Osteoblast (primary cell): Measurements from ENCODE around the gene ERI2. TPM values are rescaled to one million over a fixed set of nuclear protein-coding genes. Genes with fewer than 3 reads are reported as not detected.

Source experiments
- DNase-seq: peaks from one replicate; pipeline ENCODE4 v3.0.0; 2011; ENCODE audit warnings: low spot score, mixed read lengths; ENCODE audit not compliant: insufficient read length; ENCODE audit errors: missing footprints
- H2AFZ ChIP-seq: 2 replicates; pipeline ENCODE4 v1.6.0; 2011; ENCODE audit warnings: mild to moderate bottlenecking, low read length
- H3K27ac ChIP-seq: 2 replicates; pipeline ENCODE4 v1.5.1; 2011; ENCODE audit warnings: mild to moderate bottlenecking, low read depth, low read length, moderate library complexity
- H3K27me3 ChIP-seq: 2 replicates; pipeline ENCODE4 v1.6.0; 2012; ENCODE audit warnings: mild to moderate bottlenecking, control low read depth, inconsistent platforms, low read length, moderate library complexity; ENCODE audit not compliant: insufficient read depth
- H3K36me3 ChIP-seq: 2 replicates; pipeline ENCODE4 v1.5.1; 2011; ENCODE audit warnings: mild to moderate bottlenecking, low read length, control low read depth, moderate library complexity; ENCODE audit not compliant: insufficient read depth
- H3K4me1 ChIP-seq: 2 replicates; pipeline ENCODE4 v1.5.1; 2011; ENCODE audit warnings: mild to moderate bottlenecking, low read length, control low read depth, moderate library complexity; ENCODE audit not compliant: insufficient read depth
- H3K4me2 ChIP-seq: 2 replicates; pipeline ENCODE4 v1.6.0; 2011; ENCODE audit warnings: mild to moderate bottlenecking, low read length; ENCODE audit not compliant: insufficient read depth
- H3K4me3 ChIP-seq: fragments of 200-600 bp; sonication (generic); 3 replicates; pipeline ENCODE4 v1.5.1; 2012; ENCODE audit warnings: mild to moderate bottlenecking, low read length, inconsistent platforms; ENCODE audit not compliant: insufficient read depth
- H3K79me2 ChIP-seq: 2 replicates; pipeline ENCODE4 v1.6.0; 2012; ENCODE audit warnings: mild to moderate bottlenecking, low read length, control low read depth, inconsistent platforms; ENCODE audit not compliant: insufficient read depth
- H3K9me3 ChIP-seq: 2 replicates; pipeline ENCODE4 v1.5.1; 2011; ENCODE audit warnings: low read depth, low read length, control low read depth
- H4K20me1 ChIP-seq: 2 replicates; pipeline ENCODE4 v1.6.0; 2012; ENCODE audit warnings: mild to moderate bottlenecking, low read length, control low read depth; ENCODE audit not compliant: insufficient read depth
- CTCF ChIP-seq: IDR thresholded peaks from 2 replicates; pipeline ENCODE4 v1.5.1; 2011; ENCODE audit warnings: mild to moderate bottlenecking, low read depth, low read length, moderate library complexity; ENCODE audit errors: extremely low read depth
- total RNA-seq: library from RNA; depleted of rRNA; stranded (reverse); fragments of >200 nt; gene quantifications from 2 replicates; pipeline ENCODE4 v1.2.3, GENCODE V29; 2012

The ERI2 gene
- total RNA-seq, 1 donor = 21.0 TPM

- no peak overlapping the region for H3K4me3 ChIP-seq
- H3K27ac ChIP-seq = no peak overlapping the region
- H3K9me3 ChIP-seq = no peaks in the 10 kb centered on the region
- no peaks in the 10 kb centered on the region for H4K20me1 ChIP-seq
- H2AFZ ChIP-seq = no peak overlapping the region
- no peaks in the 10 kb centered on the region for H3K79me2 ChIP-seq
- no peaks in the 10 kb centered on the region for H3K4me1 ChIP-seq
- no peak overlapping the region for H3K4me2 ChIP-seq
- peaks cover 16% of the 10 kb centered on the region for H3K36me3 ChIP-seq
- DNase-seq = no peak
- TF ChIP-seq CTCF = no peak
- no peaks in the 10 kb centered on the region for H3K27me3 ChIP-seq
These were observed 37.8 kb upstream of the ERI2 start for GRCh38 chr16:20844054-20844453.

GRCh38 chr16:20839504-20839903, 33.2 kb upstream of the ERI2 start:
- Histone ChIP-seq H2AFZ (no peak overlapping the region), H3K4me2 (no peak overlapping the region), H3K36me3 (peaks cover 10% of the 10 kb centered on the region), H3K4me1 (no peaks in the 10 kb centered on the region), H4K20me1 (no peaks in the 10 kb centered on the region), H3K4me3 (no peak overlapping the region), H3K27ac (no peak overlapping the region), H3K27me3 (no peaks in the 10 kb centered on the region), H3K9me3 (no peaks in the 10 kb centered on the region), H3K79me2 (no peaks in the 10 kb centered on the region)
- no peak for DNase-seq
- no peak for TF ChIP-seq CTCF

GRCh38 chr16:20838240-20838639, 32.0 kb upstream of the ERI2 start:
- Histone ChIP-seq H3K36me3 (peaks cover 21% of the 10 kb centered on the region), H3K9me3 (no peaks in the 10 kb centered on the region), H3K4me2 (no peak overlapping the region), H3K79me2 (no peaks in the 10 kb centered on the region), H2AFZ (no peak overlapping the region), H3K27ac (no peak overlapping the region), H4K20me1 (no peaks in the 10 kb centered on the region), H3K27me3 (no peaks in the 10 kb centered on the region), H3K4me1 (no peaks in the 10 kb centered on the region), H3K4me3 (no peak overlapping the region)
- no peak for TF ChIP-seq CTCF
- no peak for DNase-seq

- H3K27me3 ChIP-seq = no peaks in the 10 kb centered on the region
- no peaks in the 10 kb centered on the region for H3K9me3 ChIP-seq
- H4K20me1 ChIP-seq = no peaks in the 10 kb centered on the region
- no peaks in the 10 kb centered on the region for H3K4me1 ChIP-seq
- no peak for DNase-seq
- H3K27ac ChIP-seq = no peak overlapping the region
- peaks cover 18% of the 10 kb centered on the region for H3K36me3 ChIP-seq
- TF ChIP-seq CTCF = no peak
- H3K79me2 ChIP-seq = no peaks in the 10 kb centered on the region
- H3K4me3 ChIP-seq = no peak overlapping the region
- H2AFZ ChIP-seq = no peak overlapping the region
- H3K4me2 ChIP-seq = no peak overlapping the region
These were observed 26.8 kb upstream of the ERI2 start for GRCh38 chr16:20833086-20833485.
